Caco-2 (cell line): ENCODE data around the gene RORC. TPM values are rescaled to one million over a fixed set of nuclear protein-coding genes. Genes with fewer than 3 reads are reported as not detected.

ENCODE experiments used
- BruUV-seq: library from RNA; stranded (reverse); fragments of 400-500 nt; replicated peaks from 2 replicates; lab custom pipeline; 2021; lab: Mats Ljungman, UMichigan
- CTCF ChIA-PET: fragments of 300-600 bp; sonication (Branson Sonifier 250); formaldehyde crosslinking; loops from one replicate; lab custom pipeline; 2022; ENCODE audit warnings: antibody characterized with exemption; lab: Charles Lee
- POLR2A ChIA-PET: fragments of 300-600 bp; sonication (Branson Sonifier 250); formaldehyde crosslinking; loops from one replicate; lab custom pipeline; 2022; ENCODE audit warnings: antibody characterized with exemption; lab: Charles Lee
- DNase-seq, 2 experiments: peaks; one replicate each; pipeline versions ENCODE4 v3.0.0 to v3.0.0-alpha.2; 2020 to 2022
- H3K27me3 ChIP-seq: replicated peaks from 2 replicates; pipeline ENCODE4 v1.6.0; 2011; ENCODE audit warnings: low read length; ENCODE audit not compliant: control insufficient read depth, insufficient read depth
- H3K36me3 ChIP-seq: 2 replicates; pipeline ENCODE4 v1.5.1; 2011; ENCODE audit warnings: low read length; ENCODE audit not compliant: control insufficient read depth, insufficient read depth
- H3K4me1 ChIP-seq: fragments of 250-450 bp; sonication (Bioruptor Pico); 2 replicates; pipeline ENCODE4 v1.5.1; 2020; ENCODE audit warnings: mild to moderate bottlenecking
- H3K4me3 ChIP-seq: 2 replicates; pipeline ENCODE4 v1.5.1; 2011; ENCODE audit warnings: low read depth, mild to moderate bottlenecking, control low read depth, low read length
- H3K9me3 ChIP-seq: fragments of 250-450 bp; sonication (Bioruptor Pico); 2 replicates; pipeline ENCODE4 v1.5.1; 2020; ENCODE audit warnings: mild to moderate bottlenecking, moderate library complexity
- H3K27ac Mint-ChIP-seq: one replicate; pipeline ENCODE4 v1.8.0; 2022; ENCODE audit warnings: mixed read lengths; ENCODE audit not compliant: unreplicated experiment
- H3K27me3 Mint-ChIP-seq: one replicate; pipeline ENCODE4 v1.8.0; 2022; ENCODE audit warnings: mixed read lengths; ENCODE audit not compliant: insufficient read depth, unreplicated experiment
- H3K36me3 Mint-ChIP-seq: one replicate; pipeline ENCODE4 v1.8.0; 2022; ENCODE audit warnings: mild to moderate bottlenecking, mixed read lengths; ENCODE audit not compliant: insufficient read depth, unreplicated experiment
- H3K4me1 Mint-ChIP-seq: one replicate; pipeline ENCODE4 v1.8.0; 2022; ENCODE audit warnings: low read depth, mixed read lengths; ENCODE audit not compliant: unreplicated experiment
- H3K4me3 Mint-ChIP-seq: one replicate; pipeline ENCODE4 v1.8.0; 2022; ENCODE audit warnings: mild to moderate bottlenecking, moderate library complexity, mixed read lengths; ENCODE audit not compliant: unreplicated experiment
- H3K9me3 Mint-ChIP-seq: one replicate; pipeline ENCODE4 v1.8.0; 2022; ENCODE audit warnings: mixed read lengths; ENCODE audit not compliant: unreplicated experiment
- intact Hi-C: fragments of 100-400 bp; cut with micrococcal nuclease; formaldehyde crosslinking; loops from one replicate; pipeline ENCODE4 v1.10.0; 2022; ENCODE audit not compliant: unreplicated experiment
- total RNA-seq: library from RNA; stranded (reverse); gene quantifications from 2 replicates; pipeline ENCODE4 v1.2.3, GENCODE V29; 2022
- TF ChIP-seq, protein P1 (sequence below), 2 experiments: fragments of 200-600 bp in 1 of 2; IDR thresholded peaks; 1 replicate in 1 of 2; 2 replicates in 1 of 2; pipeline versions ENCODE4 v1.5.1 to v1.8.0; 2011 to 2022; ENCODE audit warnings: antibody characterized with exemption in 1 of 2, control low read depth in 1 of 2, inconsistent platforms in 1 of 2, low read depth in 1 of 2, low read length in 1 of 2, mild to moderate bottlenecking in 1 of 2, moderate library complexity in 1 of 2; ENCODE audit not compliant: insufficient read depth in 1 of 2, severe bottlenecking in 1 of 2, unreplicated experiment in 1 of 2

Gene RORC
- total RNA-seq, 1 experiment from 2014 or later = not detected

DNA sequence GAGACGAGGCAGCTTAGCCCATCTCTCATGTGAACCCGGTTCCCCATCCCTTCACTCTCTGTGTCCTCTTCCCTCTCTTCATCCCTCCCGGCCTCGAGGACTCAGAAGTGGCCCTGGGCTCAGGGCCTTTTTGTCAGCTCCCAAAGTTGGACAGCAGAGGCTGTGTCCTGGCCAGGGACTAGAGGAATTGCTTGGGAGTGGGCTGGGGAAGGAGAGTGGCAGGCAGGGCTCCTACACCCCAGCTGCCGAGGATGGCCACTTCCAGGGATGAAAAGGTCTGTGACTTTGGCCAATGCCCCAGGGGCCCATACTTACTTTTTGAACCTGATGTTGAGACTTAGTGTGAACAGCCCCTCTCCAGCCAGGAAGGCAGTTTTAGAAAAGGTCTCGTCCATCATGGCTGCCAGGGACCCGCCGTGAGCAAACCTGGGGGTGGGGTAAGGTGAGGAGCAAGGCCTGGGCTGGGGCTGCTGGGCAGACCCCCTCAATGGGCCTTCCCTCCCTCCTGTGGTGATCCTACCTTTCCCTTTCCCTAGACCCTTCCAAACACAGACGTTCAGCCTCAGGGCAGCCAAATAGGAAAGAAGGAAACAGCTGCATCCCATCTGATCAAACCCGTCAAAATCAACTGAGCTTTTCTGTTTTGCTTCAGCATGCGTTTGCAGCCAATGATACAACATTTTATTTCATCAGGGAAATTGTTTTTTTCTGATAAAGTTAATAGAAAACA, 16.4 kb upstream of the RORC start:
- CTCF ChIA-PET = interaction anchor here (0.6 kb wide), 1 partner anchor 60 kb away, joined by 3 read pairs; no protein-coding TSS in a partner anchor
- H3K27me3 Mint-ChIP-seq = peaks cover 3% of the 10 kb centered on the region
- H3K9me3 ChIP-seq = no peaks in the 10 kb centered on the region
- H3K4me1 ChIP-seq = no peaks in the 10 kb centered on the region
- no peaks in the 10 kb centered on the region for H3K27me3 ChIP-seq
- BruUV-seq = no TSS peak
- H3K36me3 ChIP-seq = no peaks in the 10 kb centered on the region
- intact Hi-C loops = no loop called here
- H3K27ac Mint-ChIP-seq = no peak overlapping the region
- H3K4me3 Mint-ChIP-seq = no peak overlapping the region
- H3K9me3 Mint-ChIP-seq = no peaks in the 10 kb centered on the region
- H3K36me3 Mint-ChIP-seq = no peaks in the 10 kb centered on the region
- H3K4me1 Mint-ChIP-seq = no peaks in the 10 kb centered on the region
- no peak for DNase-seq
- TF ChIP-seq, protein P1, sequence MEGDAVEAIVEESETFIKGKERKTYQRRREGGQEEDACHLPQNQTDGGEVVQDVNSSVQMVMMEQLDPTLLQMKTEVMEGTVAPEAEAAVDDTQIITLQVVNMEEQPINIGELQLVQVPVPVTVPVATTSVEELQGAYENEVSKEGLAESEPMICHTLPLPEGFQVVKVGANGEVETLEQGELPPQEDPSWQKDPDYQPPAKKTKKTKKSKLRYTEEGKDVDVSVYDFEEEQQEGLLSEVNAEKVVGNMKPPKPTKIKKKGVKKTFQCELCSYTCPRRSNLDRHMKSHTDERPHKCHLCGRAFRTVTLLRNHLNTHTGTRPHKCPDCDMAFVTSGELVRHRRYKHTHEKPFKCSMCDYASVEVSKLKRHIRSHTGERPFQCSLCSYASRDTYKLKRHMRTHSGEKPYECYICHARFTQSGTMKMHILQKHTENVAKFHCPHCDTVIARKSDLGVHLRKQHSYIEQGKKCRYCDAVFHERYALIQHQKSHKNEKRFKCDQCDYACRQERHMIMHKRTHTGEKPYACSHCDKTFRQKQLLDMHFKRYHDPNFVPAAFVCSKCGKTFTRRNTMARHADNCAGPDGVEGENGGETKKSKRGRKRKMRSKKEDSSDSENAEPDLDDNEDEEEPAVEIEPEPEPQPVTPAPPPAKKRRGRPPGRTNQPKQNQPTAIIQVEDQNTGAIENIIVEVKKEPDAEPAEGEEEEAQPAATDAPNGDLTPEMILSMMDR (IDR thresholded peaks at IDR 0.05; ENCODE audit: insufficient read depth in 1 of 2, low read depth in 1 of 2, low read length in 1 of 2, severe bottlenecking in 1 of 2, unreplicated experiment in 1 of 2) = no peak
- POLR2A ChIA-PET = no interaction called here
- no peak overlapping the region for H3K4me3 ChIP-seq

DNA sequence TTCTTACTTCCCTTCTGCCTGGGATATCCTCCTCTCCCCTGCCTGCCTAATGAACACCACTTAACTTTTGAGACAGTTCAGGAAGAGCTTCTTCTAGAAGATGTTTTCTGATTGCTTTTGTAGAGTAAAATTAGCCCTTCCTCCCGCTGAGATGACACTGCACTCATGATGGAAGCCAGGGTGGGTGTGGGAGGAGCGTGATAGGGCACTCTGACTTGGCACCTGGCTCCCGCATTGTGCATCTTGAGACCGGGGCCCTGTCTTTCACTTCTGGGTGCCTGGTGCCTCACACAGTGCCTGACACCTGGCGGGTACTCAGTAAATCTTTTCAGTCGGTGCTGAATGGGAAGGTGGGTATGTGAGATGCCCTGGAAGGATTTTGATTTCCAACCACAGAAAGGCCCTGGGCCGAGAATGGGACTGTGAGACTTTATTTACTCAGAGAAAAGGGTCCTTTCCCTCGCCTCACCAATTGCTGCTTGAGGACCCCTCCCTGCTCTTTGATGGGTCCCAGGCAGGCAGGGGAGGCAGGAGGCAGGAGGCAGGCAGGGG, 15.2 kb upstream of the RORC start:
- H3K4me1 Mint-ChIP-seq = no peaks in the 10 kb centered on the region
- no peaks in the 10 kb centered on the region for H3K9me3 Mint-ChIP-seq
- H3K4me1 ChIP-seq = no peaks in the 10 kb centered on the region
- no peaks in the 10 kb centered on the region for H3K9me3 ChIP-seq
- H3K27ac Mint-ChIP-seq = no peak overlapping the region
- no peaks in the 10 kb centered on the region for H3K36me3 Mint-ChIP-seq
- no peak overlapping the region for H3K4me3 Mint-ChIP-seq
- peaks cover 3% of the 10 kb centered on the region for H3K27me3 Mint-ChIP-seq
- DNase-seq = no peak
- intact Hi-C loops = no loop called here
- TF ChIP-seq, protein P1 (IDR thresholded peaks at IDR 0.05; ENCODE audit: insufficient read depth in 1 of 2, low read depth in 1 of 2, low read length in 1 of 2, severe bottlenecking in 1 of 2, unreplicated experiment in 1 of 2) = no peak
- CTCF ChIA-PET = no interaction called here
- POLR2A ChIA-PET = interaction anchor here (1.2 kb wide), 1 partner anchor 62 kb away, joined by 3 read pairs; no protein-coding TSS in a partner anchor
- BruUV-seq = no TSS peak
- no peaks in the 10 kb centered on the region for H3K36me3 ChIP-seq
- no peak overlapping the region for H3K4me3 ChIP-seq
- no peaks in the 10 kb centered on the region for H3K27me3 ChIP-seq

DNA sequence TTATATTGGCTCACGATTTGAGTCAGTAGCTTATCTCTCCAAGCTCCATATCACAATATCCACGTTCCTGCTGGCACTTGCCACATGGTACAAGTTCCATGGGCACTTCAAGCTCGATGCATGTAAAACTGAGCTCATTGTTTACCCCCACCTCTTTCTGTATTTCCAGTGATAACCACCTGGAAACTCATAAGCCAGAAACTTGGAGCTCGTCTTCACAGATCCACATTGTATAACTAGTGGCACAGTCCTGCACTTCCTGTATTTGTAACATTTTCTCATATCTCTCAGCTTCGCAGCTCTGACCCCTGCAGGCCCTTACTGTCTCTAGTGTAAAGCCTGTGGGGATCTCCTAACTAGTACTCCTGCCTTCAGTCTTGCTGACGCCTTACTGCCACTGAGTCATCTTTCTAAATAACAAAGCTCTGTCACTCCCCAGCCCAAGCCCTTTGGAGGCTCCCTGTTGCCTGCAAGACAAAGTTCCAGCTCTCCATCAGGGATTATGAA, 14.5 kb upstream of the RORC start:
- Mint-ChIP-seq H3K4me3 (no peak overlapping the region), H3K27ac (no peak overlapping the region), H3K36me3 (no peaks in the 10 kb centered on the region), H3K9me3 (no peaks in the 10 kb centered on the region), H3K4me1 (no peaks in the 10 kb centered on the region), H3K27me3 (peaks cover 3% of the 10 kb centered on the region)
- H3K9me3 ChIP-seq = no peaks in the 10 kb centered on the region
- ChIA-PET CTCF (no interaction called here), POLR2A (interaction anchor here (1.2 kb wide), 1 partner anchor 63 kb away, joined by 3 read pairs; no protein-coding TSS in a partner anchor)
- no peak for DNase-seq
- no peaks in the 10 kb centered on the region for H3K27me3 ChIP-seq
- BruUV-seq = no TSS peak
- H3K36me3 ChIP-seq = no peaks in the 10 kb centered on the region
- intact Hi-C loops = no loop called here
- no peak overlapping the region for H3K4me3 ChIP-seq
- no peaks in the 10 kb centered on the region for H3K4me1 ChIP-seq
- TF ChIP-seq, protein P1 (IDR thresholded peaks at IDR 0.05; ENCODE audit: insufficient read depth in 1 of 2, low read depth in 1 of 2, low read length in 1 of 2, severe bottlenecking in 1 of 2, unreplicated experiment in 1 of 2) = peak in 1 of 2 experiments; percentile 20
